Stimulated activated CD4-positive, alpha-beta T cell treated with anti-CD3 and anti-CD28 coated beads, Interleukin-12 subunit alpha, Interleukin-12 subunit beta, amount 100 ng/mL, for 24 hours (primary cell): ENCODE results near the gene OR2G2.

ENCODE experiments used
- DNase-seq, 2 experiments: peaks; one replicate each; pipeline ENCODE4 v3.0.0-alpha.2; 2020; ENCODE audit warnings: low read depth in 2 of 2

The OR2G2 gene, protein sequence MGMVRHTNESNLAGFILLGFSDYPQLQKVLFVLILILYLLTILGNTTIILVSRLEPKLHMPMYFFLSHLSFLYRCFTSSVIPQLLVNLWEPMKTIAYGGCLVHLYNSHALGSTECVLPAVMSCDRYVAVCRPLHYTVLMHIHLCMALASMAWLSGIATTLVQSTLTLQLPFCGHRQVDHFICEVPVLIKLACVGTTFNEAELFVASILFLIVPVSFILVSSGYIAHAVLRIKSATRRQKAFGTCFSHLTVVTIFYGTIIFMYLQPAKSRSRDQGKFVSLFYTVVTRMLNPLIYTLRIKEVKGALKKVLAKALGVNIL

DNA sequence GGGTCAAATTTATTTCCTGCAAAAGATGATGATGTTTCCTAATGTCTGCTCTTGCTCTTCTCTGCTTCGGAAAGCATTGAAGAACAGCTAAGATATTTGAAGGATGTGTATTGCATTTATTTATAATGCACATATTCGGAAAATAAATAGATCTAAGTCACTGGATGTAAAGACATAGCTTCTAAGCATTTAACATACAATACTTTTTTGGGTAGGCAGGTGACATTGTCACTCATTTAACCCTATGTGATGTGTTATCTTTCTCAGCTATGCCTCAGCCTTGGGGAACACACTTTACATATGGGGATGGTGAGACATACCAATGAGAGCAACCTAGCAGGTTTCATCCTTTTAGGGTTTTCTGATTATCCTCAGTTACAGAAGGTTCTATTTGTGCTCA is at the start of gene OR2G2:
TSS of gene OR2G2 (plus strand) at position 301 of the 400 bp plus-strand sequence. CDS start at position 301, 0 bp downstream.
- DNase-seq = no peak

DNA sequence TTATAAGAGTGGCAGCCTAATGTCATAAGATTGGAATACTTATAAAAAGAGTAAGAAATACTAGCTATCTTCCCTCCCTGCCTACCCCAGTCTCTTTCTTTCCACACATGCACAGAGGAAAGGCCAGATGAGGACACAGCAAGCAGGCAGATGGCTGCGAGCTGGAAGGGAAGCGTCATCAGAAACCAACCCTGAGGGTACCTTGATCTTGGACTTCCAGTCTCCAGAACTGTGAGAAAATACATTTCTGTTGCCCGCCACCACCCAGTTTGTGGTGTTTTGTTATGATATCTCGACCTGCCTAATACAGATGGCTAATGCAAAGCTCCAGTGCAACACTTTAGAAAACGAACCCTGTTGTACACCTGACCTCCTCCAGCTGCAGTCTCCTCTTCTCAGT is 49.6 kb upstream of the OR2G2 start:
- no peak for DNase-seq

DNA sequence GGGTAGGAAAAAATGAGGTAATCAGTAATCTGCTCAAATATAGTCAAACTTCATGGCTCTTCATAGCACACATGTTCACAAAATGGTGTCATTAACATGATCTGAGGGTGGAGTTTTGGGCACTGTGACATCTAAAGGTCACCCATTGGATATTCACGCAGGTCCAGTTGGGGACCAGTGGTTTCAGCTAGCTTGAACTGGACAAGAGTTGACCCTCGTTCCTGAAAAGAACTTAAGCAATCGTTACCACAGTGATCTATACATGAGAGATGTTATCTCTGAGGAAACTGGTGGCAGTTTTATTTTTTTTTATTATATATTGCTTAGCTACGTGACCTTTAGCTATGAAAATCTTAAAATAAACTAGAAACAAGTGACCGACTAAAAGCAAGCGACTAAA is 48.9 kb upstream of the OR2G2 start:
- no peak for DNase-seq

DNA sequence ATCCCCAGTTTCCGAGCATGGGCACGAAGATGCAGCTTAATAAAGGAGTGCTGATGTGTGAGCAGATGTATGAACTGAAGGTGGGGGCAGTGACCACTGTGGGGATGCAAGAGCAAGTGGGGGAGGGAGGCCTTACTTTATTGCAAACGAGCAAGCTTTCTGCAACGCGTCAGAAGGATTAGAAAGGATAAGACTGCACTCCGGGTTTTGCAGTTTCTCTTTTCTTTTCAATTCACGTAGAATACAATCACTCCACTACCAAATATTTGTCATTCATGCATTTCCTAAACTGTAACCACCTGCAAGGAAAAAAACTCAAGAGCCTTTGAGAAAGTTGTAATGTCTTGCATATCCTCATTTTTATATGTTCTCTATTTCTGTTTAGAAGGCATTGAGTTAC is 47.6 kb upstream of the OR2G2 start:
- no peak for DNase-seq

DNA sequence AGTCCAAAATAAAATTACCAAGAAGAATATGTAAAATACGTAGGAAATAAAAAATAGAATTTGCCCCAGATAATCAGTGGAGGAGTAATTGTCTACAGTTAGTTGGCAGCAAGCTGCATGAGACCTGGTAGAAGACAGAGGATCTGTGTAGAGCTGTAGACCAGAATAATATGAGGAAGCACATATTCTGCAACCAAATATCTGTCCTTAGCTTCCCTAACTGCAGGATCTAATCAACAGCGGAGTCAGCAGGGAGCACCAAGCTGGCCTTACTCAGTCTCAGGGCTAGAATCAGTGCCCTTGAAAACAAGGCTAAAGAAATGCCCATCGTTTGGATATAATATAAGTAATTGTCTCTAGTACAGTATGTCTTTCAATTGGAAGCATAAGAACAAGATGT is 45.3 kb upstream of the OR2G2 start:
- DNase-seq = no peak

DNA sequence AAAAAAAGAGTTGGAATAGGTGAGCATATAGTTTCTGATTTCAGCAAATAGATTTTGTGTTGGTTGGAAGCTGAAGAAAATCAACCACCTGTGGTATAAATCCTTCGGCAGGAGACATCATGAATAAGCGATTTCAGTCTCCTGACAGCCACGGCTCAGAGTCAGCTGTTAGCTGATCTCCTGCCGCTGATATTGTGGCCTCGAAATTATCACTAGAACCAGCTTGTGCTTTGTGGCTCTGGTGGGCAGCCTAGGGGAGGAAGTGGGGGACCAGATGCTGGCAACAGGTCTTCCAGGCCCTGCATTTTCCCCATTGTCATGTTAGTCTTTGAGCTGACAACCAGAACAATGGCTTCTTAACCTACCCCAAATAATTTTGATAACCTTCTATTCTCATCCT is 40.1 kb upstream of the OR2G2 start:
- DNase-seq = no peak

DNA sequence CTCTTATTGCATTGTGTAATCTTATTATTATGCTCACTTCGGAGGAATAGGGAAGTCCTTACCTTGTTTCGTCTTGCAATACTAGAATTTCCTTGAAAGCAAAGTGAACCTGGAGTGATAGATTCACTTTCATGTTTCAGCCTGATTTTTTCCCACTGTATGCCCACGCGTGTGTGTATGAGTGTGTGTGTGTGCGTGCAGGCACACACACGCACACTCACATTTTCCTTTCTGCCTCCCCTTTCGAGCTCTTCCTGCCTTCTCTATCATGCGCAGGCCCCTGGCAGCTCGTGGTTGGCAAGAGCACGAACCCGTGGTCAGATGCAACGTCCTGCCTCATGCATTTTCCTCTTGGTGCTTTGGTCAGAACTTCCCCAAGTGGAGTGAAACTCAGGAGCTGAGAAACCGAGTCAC is 39.4 kb upstream of the OR2G2 start, which contains the start of gene GCSAML:
TSS of gene GCSAML (plus strand) at position 366 of the 414 bp plus-strand sequence. CDS start 58 bp downstream, outside the sequence.
- DNase-seq = peak in 1 of 2 experiments; percentile 7

DNA sequence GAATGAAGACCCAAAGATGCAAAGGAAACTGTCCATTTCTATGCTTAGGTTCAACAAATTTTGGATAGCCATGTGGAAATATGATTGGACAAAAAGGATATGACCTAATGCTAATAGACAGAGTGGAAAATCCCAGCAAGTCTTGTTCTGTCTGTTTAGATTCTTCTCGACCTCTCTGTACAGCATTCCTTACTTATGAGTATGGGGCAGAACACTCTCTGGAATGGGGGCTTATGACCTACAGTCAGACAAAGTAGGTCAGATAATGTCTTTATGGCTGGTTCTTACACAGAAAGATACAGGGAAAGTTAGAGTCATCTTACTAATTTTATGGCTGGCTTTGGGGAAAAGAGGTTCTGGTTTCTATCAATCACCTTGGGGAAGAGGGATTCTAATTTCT is 36.4 kb upstream of the OR2G2 start:
- no peak for DNase-seq

DNA sequence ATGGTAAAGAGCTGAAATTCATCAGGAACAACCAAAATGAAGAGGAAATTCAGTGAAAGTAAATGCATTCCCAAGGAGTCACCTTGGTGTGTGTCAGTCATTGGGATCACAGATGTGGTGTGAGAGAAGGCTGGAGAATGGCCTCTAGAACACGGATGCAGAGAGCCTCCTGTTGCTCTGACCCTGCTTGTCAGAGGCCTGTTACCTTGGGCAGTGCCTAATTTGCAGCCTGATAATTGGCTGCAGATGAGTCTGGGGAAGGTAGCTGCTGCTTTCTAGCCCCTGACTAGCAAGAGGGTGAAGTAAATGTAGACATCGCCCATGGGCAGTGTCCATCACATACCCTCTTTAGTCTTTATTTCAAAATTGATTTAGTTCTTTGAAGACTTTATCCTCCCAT is 35.9 kb upstream of the OR2G2 start:
- DNase-seq = no peak

DNA sequence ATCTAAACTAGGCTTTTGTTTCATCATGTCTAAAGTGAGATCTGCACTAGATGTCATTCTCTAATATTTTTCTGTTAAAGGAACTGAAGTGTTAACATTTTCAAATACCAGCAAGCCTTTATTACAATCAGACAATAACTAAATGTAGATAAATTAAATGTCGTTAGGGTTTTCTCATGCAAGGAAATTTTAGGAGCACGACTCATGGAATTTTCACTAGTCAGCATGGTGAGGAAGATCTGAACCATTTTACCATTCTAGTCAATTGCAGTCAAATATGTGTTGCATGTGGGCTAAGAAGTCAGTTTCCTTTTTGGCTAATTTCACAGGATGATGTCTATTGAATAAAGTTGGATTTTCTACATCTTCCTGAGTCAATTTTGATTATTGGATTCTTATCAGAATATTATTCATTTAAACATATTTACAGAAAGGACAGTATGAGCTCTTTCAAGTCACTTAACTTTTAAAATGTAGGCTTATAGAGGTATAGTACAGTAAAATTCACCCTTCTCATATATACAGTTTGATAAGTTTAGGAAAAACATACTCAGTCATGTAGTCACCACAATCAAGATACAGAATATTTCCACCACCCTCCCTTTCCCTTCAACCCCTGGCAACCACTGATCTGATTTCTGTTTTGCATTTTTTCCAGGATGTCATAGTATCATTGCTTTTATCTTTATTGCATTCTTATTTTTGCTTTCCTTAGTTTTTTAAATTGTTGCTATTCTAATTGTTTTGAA is 30.1 kb upstream of the OR2G2 start:
- no peak for DNase-seq

DNA sequence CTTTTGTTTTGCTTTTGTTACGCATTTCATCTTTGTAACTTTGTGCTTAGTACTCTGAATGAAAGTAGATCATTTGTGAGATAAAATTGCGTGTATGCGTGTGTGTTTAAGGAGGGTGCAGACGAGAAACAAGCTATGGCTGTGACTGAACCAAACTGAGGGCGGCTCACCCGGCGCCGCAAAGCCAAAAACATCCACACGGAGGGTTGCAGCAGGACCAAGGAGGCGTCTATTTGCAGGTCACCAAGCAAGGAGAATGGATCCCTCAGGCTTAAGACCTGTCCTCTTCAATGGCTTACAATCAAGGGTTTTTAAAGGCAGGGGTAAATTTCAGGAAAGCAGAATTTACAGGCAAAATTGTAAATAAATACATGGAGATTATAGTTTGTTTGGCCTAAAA is 26.4 kb upstream of the OR2G2 start:
- no peak for DNase-seq

DNA sequence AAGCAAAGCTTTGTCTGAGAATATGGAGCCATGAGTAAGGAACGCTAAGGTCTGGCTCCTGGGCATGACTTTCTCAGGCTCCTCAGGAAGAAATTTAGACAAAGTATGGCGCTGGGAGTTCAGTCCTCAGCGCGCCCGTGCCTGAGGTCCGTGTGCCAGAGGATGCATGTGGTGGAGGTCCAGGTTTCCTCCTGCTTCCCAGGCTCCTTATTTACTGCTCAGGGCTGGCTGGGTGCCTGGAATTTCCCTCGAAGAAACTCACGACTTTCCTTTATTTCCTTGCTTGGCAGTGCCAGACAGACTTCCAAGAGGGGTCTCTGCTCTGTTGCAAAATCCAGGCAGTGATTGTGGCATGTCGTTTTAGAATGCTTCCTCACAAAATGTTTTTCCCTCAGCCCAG is 26.0 kb upstream of the OR2G2 start:
- no peak for DNase-seq

DNA sequence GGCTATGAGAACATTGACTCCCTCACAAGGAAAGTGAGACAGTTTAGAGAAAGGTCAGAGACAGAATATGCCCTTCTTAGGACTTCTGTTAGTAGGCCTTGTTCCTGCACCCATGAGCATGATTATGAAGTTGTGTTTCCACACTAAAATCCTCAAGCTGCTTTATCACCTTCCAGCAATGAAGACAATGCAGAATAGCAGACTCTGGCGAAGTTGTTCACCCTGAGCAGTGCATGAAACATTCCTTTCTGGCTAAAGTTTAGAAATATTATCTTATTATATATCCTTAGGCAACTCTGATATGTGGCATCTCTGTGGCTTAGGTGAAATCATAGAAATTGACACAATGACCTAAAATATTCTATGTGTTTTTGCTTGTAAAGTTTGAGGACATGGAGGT is 13.9 kb upstream of the OR2G2 start:
- no peak for DNase-seq

DNA sequence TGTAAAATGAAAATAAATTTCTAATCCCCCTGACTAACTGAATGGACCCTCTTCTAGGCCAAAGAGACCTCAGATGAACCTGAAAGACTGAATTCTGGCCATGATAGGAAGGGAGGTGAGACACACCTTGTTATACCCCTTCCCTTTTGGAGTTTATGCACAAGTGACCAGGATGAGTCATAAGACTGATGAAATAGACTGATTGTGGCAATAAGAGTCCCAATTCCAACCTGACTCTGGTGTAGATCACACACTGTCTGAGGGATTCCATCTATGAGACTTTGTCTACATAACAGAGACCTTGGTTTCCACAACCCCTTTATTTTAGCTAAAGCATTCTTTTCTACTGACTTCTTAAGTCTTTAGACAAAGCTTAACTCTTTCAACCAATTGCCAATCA is 13.5 kb upstream of the OR2G2 start:
- no peak for DNase-seq

DNA sequence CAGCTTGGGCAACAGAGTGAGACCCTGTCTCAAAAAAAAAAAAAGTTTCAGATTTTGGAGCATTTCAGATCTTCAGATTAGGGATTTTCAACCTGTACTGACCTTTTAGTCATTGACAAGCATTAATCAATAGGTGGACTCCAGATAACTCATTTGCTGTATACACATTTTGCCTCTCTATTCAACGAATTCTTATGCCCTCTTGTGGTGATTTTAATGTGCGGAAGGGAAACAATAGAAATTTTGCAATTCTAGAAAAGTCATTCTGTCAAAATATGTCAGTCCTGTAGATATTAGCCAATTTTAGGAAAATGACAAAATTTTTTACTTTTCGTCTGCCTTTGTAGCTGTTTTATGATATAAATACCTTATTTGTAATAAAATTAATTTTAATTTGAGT is 11.6 kb upstream of the OR2G2 start:
- no peak for DNase-seq

DNA sequence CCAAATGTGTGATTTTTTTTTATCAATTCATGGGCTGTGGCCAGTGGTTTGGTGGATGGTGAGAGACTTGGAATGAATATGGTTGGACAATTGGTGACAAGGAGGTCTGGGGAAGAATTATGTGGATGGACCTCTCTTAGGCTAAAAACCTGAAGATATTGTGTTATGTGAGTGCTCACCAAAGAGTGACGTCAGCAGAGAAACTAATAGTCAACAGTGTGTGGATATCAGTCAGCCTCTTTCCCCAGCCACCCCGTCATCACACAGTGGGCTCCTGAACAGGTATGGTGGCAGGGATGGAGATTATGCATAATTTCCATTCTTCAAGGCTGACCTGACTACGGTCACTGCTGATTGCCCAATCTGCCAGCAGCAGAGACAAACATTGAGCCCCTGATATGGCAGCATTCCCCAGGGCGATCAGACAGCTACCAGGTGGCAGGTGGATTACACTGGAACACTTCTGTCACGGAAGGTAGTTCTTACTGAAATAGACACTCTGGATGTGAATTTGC is 9.2 kb upstream of the OR2G2 start:
- no peak for DNase-seq

DNA sequence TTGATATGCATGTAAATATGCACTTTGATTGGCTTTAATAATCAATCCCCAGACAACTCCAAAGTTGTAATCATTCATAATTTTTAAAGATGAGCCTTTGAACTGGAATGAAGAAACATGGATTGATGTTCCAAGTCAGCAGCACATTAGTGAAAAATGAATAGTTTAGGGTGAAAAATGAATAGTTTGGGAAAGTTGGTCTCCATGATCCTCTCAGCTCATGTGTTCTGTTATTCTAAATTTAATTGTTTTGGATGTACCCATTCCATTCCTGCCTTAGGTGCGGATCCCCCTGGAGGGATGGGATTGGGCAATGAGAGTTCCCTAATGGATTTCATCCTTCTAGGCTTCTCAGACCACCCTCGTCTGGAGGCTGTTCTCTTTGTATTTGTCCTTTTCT is 17.1 kb downstream of the OR2G2 start, which contains the start of gene OR2G3:
TSS of gene OR2G3 (plus strand) at position 301 of the 400 bp plus-strand sequence. CDS start at position 301, 0 bp downstream.
- no peak for DNase-seq

DNA sequence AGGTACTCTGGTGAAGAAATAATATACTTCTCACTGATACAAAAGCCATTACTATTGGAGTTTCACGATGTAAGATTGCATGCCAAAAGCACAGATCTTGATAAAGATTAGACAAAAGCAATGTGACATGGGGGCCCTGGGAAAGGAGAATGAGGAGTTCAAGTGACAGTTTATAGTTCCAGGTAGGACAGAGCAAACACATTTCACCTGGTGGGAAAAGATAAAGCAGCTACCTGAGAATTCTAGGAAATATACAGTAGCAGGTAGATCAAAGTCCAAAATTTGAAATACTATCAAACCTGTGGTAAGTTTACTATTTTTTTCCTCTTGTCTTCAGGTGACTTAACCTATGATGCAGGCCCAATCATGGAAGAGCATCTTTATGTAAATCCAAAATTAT is 25.2 kb downstream of the OR2G2 start:
- DNase-seq = no peak

DNA sequence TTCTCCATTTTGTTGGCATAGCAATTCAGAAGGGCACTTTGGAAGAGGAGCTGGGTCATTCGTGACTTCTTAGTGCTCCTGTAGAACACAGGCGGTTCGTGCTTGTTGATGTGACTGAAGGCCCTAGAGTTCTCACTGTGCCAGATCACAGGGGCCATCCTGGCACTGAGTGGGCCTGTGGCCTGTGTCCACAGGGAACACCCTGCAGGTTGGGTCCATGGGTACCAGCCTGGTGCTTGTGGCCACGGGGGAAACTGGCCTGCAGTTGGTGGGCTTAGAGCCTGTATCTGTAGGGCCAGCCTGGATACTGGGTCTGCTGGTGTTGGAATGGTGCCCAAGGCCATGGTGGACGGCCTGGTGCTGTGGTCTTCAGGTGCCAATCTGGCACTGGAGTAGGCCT is 26.5 kb downstream of the OR2G2 start:
- DNase-seq = no peak

DNA sequence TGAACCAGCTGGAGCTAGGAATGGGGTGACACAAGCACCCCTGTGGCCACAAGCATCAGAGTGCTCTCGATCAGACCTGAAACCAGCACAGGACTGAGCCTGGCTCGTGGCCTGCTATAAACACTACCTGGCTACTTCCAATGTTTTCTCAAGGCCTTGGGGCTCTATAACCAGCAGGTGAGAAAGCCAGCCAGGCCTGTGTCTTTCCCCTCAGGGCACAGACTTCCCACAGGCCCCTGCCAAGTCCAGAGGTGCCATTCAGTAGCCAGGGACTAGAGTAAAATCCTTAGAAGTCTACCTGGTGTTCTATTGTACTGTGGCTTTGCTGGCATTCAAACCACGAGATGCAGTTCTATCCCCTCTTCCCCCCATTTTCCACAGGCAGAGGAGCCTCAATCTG is 39.8 kb downstream of the OR2G2 start:
- no peak for DNase-seq

DNA sequence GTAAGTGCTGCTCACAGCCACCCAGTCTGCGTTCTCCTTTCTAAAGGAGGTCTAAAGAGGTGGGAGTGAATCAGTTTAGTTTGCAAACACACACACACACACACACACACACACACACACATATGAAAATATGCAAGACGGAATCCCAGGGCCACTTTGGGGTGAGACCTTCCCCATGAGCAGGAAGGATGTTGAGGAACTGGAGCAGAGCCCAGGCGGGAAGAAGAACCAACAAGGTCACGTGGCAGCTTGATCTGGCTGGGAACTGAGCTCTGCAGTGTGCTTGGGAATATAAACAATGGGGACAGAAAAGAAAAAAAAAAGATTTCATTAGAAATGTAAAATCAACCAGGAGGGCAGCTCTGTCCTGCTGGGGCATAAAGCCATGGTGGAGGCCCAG is 49.9 kb downstream of the OR2G2 start:
- no peak for DNase-seq

DNA sequence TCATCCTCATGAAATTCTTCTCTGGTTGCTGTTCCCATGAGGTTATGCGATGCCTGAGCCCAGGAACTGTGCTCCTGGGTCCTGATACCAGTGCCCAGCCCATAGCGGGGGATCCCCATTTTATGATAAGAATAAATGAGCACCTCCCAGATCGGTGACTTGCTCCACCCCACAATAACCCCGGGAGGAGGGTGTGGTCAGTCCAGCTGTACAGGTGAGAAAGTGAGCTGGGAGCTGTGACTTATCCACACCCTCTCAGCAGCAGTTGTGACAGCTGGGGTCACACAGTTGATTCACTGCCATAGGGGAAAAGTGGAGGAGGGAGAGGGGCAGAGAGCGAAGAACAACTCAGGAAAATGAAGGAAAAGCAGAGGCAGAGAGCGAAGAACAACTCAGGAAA is 50.6 kb downstream of the OR2G2 start:
- DNase-seq = no peak
